Caco-2 (cell line): ENCODE measurements around the gene FHIT. TPM values are rescaled to one million over a fixed set of nuclear protein-coding genes. Genes with fewer than 3 reads are reported as not detected.

Experiments
- BruUV-seq: library from RNA; stranded (reverse); fragments of 400-500 nt; replicated peaks from 2 replicates; lab custom pipeline; 2021; lab: Mats Ljungman, UMichigan
- CTCF ChIA-PET: fragments of 300-600 bp; sonication (Branson Sonifier 250); formaldehyde crosslinking; loops from one replicate; lab custom pipeline; 2022; ENCODE audit warnings: antibody characterized with exemption; lab: Charles Lee
- POLR2A ChIA-PET: fragments of 300-600 bp; sonication (Branson Sonifier 250); formaldehyde crosslinking; loops from one replicate; lab custom pipeline; 2022; ENCODE audit warnings: antibody characterized with exemption; lab: Charles Lee
- DNase-seq, 2 experiments: peaks; one replicate each; pipeline versions ENCODE4 v3.0.0 to v3.0.0-alpha.2; 2020 to 2022
- H3K27me3 ChIP-seq: replicated peaks from 2 replicates; pipeline ENCODE4 v1.6.0; 2011; ENCODE audit warnings: low read length; ENCODE audit not compliant: control insufficient read depth, insufficient read depth
- H3K36me3 ChIP-seq: 2 replicates; pipeline ENCODE4 v1.5.1; 2011; ENCODE audit warnings: low read length; ENCODE audit not compliant: control insufficient read depth, insufficient read depth
- H3K4me1 ChIP-seq: fragments of 250-450 bp; sonication (Bioruptor Pico); 2 replicates; pipeline ENCODE4 v1.5.1; 2020; ENCODE audit warnings: mild to moderate bottlenecking
- H3K4me3 ChIP-seq: 2 replicates; pipeline ENCODE4 v1.5.1; 2011; ENCODE audit warnings: low read depth, mild to moderate bottlenecking, control low read depth, low read length
- H3K9me3 ChIP-seq: fragments of 250-450 bp; sonication (Bioruptor Pico); 2 replicates; pipeline ENCODE4 v1.5.1; 2020; ENCODE audit warnings: mild to moderate bottlenecking, moderate library complexity
- H3K27ac Mint-ChIP-seq: one replicate; pipeline ENCODE4 v1.8.0; 2022; ENCODE audit warnings: mixed read lengths; ENCODE audit not compliant: unreplicated experiment
- H3K27me3 Mint-ChIP-seq: one replicate; pipeline ENCODE4 v1.8.0; 2022; ENCODE audit warnings: mixed read lengths; ENCODE audit not compliant: insufficient read depth, unreplicated experiment
- H3K36me3 Mint-ChIP-seq: one replicate; pipeline ENCODE4 v1.8.0; 2022; ENCODE audit warnings: mild to moderate bottlenecking, mixed read lengths; ENCODE audit not compliant: insufficient read depth, unreplicated experiment
- H3K4me1 Mint-ChIP-seq: one replicate; pipeline ENCODE4 v1.8.0; 2022; ENCODE audit warnings: low read depth, mixed read lengths; ENCODE audit not compliant: unreplicated experiment
- H3K4me3 Mint-ChIP-seq: one replicate; pipeline ENCODE4 v1.8.0; 2022; ENCODE audit warnings: mild to moderate bottlenecking, moderate library complexity, mixed read lengths; ENCODE audit not compliant: unreplicated experiment
- H3K9me3 Mint-ChIP-seq: one replicate; pipeline ENCODE4 v1.8.0; 2022; ENCODE audit warnings: mixed read lengths; ENCODE audit not compliant: unreplicated experiment
- intact Hi-C: fragments of 100-400 bp; cut with micrococcal nuclease; formaldehyde crosslinking; loops from one replicate; pipeline ENCODE4 v1.10.0; 2022; ENCODE audit not compliant: unreplicated experiment
- total RNA-seq: library from RNA; stranded (reverse); gene quantifications from 2 replicates; pipeline ENCODE4 v1.2.3, GENCODE V29; 2022
- TF ChIP-seq, protein P1 (sequence below), 2 experiments: fragments of 200-600 bp in 1 of 2; IDR thresholded peaks; 1 replicate in 1 of 2; 2 replicates in 1 of 2; pipeline versions ENCODE4 v1.5.1 to v1.8.0; 2011 to 2022; ENCODE audit warnings: antibody characterized with exemption in 1 of 2, control low read depth in 1 of 2, inconsistent platforms in 1 of 2, low read depth in 1 of 2, low read length in 1 of 2, mild to moderate bottlenecking in 1 of 2, moderate library complexity in 1 of 2; ENCODE audit not compliant: insufficient read depth in 1 of 2, severe bottlenecking in 1 of 2, unreplicated experiment in 1 of 2

FHIT gene
- total RNA-seq, 1 experiment from 2014 or later: 8.3 TPM

DNA sequence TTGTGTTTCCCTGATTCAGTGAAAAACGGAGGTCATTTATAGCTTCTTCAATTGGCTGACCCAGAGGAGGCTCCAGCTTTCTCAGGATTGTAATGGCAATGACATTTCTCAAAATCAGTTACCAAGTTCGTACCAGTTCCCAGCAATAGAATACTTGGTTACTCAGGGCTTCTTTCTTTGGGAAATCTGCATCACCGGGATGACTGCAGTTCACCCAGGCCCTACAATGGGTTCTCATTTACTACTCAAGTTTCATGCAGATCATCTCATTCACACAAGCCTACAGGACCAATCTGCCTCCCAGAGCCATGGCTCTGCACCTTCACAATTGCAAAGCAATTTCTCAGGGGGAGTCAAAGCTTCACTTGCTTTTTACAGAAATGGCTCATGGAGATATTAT, 109.6 kb downstream of the FHIT start:
- no peaks in the 10 kb centered on the region for H3K4me1 Mint-ChIP-seq
- Histone ChIP-seq H3K36me3 (no peaks in the 10 kb centered on the region), H3K27me3 (no peaks in the 10 kb centered on the region), H3K4me1 (peaks cover 10% of the 10 kb centered on the region), H3K9me3 (no peaks in the 10 kb centered on the region), H3K4me3 (no peak overlapping the region)
- H3K4me3 Mint-ChIP-seq: no peak overlapping the region
- DNase-seq: no peak
- no peaks in the 10 kb centered on the region for H3K27me3 Mint-ChIP-seq
- no TSS peak for BruUV-seq
- intact Hi-C loops: loop anchor here (1.0 kb wide), 1 partner anchor 110 kb away; the partner anchor contains the start of gene FHIT
- H3K36me3 Mint-ChIP-seq: peaks cover 6% of the 10 kb centered on the region
- H3K27ac Mint-ChIP-seq: peak overlapping the region; percentile 16
- no peaks in the 10 kb centered on the region for H3K9me3 Mint-ChIP-seq
- ChIA-PET CTCF (interaction anchor here (0.5 to 0.8 kb wide), 2 partner anchors 108 to 240 kb away, joined by 3 read pairs; no protein-coding TSS in a partner anchor), POLR2A (no interaction called here)
- TF ChIP-seq, protein P1, sequence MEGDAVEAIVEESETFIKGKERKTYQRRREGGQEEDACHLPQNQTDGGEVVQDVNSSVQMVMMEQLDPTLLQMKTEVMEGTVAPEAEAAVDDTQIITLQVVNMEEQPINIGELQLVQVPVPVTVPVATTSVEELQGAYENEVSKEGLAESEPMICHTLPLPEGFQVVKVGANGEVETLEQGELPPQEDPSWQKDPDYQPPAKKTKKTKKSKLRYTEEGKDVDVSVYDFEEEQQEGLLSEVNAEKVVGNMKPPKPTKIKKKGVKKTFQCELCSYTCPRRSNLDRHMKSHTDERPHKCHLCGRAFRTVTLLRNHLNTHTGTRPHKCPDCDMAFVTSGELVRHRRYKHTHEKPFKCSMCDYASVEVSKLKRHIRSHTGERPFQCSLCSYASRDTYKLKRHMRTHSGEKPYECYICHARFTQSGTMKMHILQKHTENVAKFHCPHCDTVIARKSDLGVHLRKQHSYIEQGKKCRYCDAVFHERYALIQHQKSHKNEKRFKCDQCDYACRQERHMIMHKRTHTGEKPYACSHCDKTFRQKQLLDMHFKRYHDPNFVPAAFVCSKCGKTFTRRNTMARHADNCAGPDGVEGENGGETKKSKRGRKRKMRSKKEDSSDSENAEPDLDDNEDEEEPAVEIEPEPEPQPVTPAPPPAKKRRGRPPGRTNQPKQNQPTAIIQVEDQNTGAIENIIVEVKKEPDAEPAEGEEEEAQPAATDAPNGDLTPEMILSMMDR (IDR thresholded peaks at IDR 0.05; ENCODE audit: insufficient read depth in 1 of 2, low read depth in 1 of 2, low read length in 1 of 2, severe bottlenecking in 1 of 2, unreplicated experiment in 1 of 2): no peak

DNA sequence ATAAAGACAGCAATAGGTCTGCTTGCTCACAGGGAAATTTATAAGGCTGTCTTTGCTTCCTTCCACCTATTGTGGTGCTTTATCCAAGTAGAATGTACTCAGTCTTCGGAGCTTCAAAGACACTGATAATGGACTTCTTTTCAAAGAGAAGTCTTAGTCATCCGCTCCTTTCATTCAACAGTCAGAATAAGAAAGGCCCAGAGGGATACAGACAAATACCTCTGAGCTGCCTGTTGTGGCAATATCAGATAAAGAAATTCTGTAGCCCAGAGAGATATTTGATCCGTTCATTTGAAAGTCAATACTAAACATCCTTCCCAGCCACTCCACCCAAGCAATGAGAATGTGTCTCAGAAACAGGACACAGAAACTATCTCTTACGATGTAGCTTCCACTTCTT, 110.0 kb downstream of the FHIT start:
- no peak overlapping the region for H3K4me3 ChIP-seq
- no peak overlapping the region for H3K4me3 Mint-ChIP-seq
- H3K4me1 ChIP-seq: peaks cover 10% of the 10 kb centered on the region
- POLR2A ChIA-PET: no interaction called here
- peak overlapping the region; percentile 16 for H3K27ac Mint-ChIP-seq
- TF ChIP-seq, protein P1 (IDR thresholded peaks at IDR 0.05; ENCODE audit: insufficient read depth in 1 of 2, low read depth in 1 of 2, low read length in 1 of 2, severe bottlenecking in 1 of 2, unreplicated experiment in 1 of 2): no peak
- no peaks in the 10 kb centered on the region for H3K27me3 ChIP-seq
- DNase-seq: peak in 1 of 2 experiments; percentile 35
- H3K36me3 ChIP-seq: no peaks in the 10 kb centered on the region
- peaks cover 6% of the 10 kb centered on the region for H3K36me3 Mint-ChIP-seq
- H3K4me1 Mint-ChIP-seq: no peaks in the 10 kb centered on the region
- no peaks in the 10 kb centered on the region for H3K9me3 ChIP-seq
- CTCF ChIA-PET: interaction anchor here (0.5 to 0.8 kb wide), 2 partner anchors 109 to 241 kb away, joined by 3 read pairs; no protein-coding TSS in a partner anchor
- no peaks in the 10 kb centered on the region for H3K27me3 Mint-ChIP-seq
- BruUV-seq: no TSS peak
- no peaks in the 10 kb centered on the region for H3K9me3 Mint-ChIP-seq
- intact Hi-C loops: loop anchor here (1.0 kb wide), 1 partner anchor 110 kb away; the partner anchor contains the start of gene FHIT

DNA sequence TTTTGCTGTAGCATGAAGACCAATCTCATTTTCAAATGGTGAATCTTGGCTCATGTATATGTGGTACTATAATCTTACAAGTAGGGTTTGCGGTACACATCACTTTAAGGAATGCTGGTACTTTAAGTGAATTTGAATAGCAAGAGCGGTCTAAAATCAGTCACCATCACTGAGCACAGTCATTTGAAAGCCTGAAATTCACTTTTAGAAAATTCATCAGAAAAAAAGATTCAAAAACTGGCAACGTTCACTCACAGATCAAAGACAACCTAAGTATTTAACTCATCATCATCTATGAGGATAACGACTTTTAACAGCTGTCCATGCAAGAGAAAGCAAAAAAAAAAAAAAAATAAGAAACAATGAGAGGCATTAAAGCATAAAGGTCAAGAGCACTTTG, 111.6 kb downstream of the FHIT start:
- H3K27me3 Mint-ChIP-seq: no peaks in the 10 kb centered on the region
- no TSS peak for BruUV-seq

More for the DNA sequence above, 111.6 kb downstream of the FHIT start:
- Mint-ChIP-seq H3K9me3 (no peaks in the 10 kb centered on the region), H3K27ac (no peak overlapping the region), H3K36me3 (peaks cover 6% of the 10 kb centered on the region), H3K4me3 (no peak overlapping the region), H3K4me1 (no peaks in the 10 kb centered on the region)
- Histone ChIP-seq H3K36me3 (no peaks in the 10 kb centered on the region), H3K27me3 (no peaks in the 10 kb centered on the region), H3K9me3 (no peaks in the 10 kb centered on the region), H3K4me3 (no peak overlapping the region), H3K4me1 (peaks cover 10% of the 10 kb centered on the region)
- no peak for DNase-seq
- CTCF ChIA-PET: no interaction called here
- POLR2A ChIA-PET: no interaction called here
- TF ChIP-seq, protein P1 (IDR thresholded peaks at IDR 0.05; ENCODE audit: insufficient read depth in 1 of 2, low read depth in 1 of 2, low read length in 1 of 2, severe bottlenecking in 1 of 2, unreplicated experiment in 1 of 2): no peak
- intact Hi-C loops: no loop called here
